OCI-LY1 (cell line): Measurements from ENCODE around the gene LGR5.

ENCODE experiments used
- H2AFZ ChIP-seq: fragments of 200-600 bp; sonication (generic), shearing (Covaris generic); 2 replicates; pipeline ENCODE4 v1.6.0; 2014; ENCODE audit warnings: antibody characterized with exemption, mild to moderate bottlenecking, low read length
- H3F3A ChIP-seq: fragments of 200-600 bp; sonication (generic), shearing (Covaris generic); 2 replicates; pipeline ENCODE4 v1.6.0; 2014; ENCODE audit warnings: mild to moderate bottlenecking, antibody characterized with exemption, low read length, moderate library complexity; ENCODE audit not compliant: insufficient read depth
- H3K27ac ChIP-seq: fragments of 200-600 bp; sonication (generic); 2 replicates; pipeline ENCODE4 v1.5.1; 2014; ENCODE audit warnings: low read length, mixed run types, mild to moderate bottlenecking, low read depth; ENCODE audit not compliant: poor library complexity, severe bottlenecking
- H3K27me3 ChIP-seq: fragments of 200-600 bp; sonication (generic); 2 replicates; pipeline ENCODE4 v1.6.0; 2014; ENCODE audit warnings: antibody characterized with exemption, mild to moderate bottlenecking, low read length, moderate library complexity; ENCODE audit not compliant: insufficient read depth
- H3K36me3 ChIP-seq: fragments of 200-600 bp; sonication (generic); 2 replicates; pipeline ENCODE4 v1.6.1; 2014; ENCODE audit warnings: mild to moderate bottlenecking, antibody characterized with exemption, low read length, moderate library complexity, mixed read lengths; ENCODE audit not compliant: insufficient read depth
- H3K4me1 ChIP-seq: fragments of 200-600 bp; sonication (generic); 2 replicates; pipeline ENCODE4 v1.5.1; 2014; ENCODE audit warnings: mild to moderate bottlenecking, low read length, moderate library complexity; ENCODE audit not compliant: insufficient read depth, severe bottlenecking
- H3K4me2 ChIP-seq: fragments of 200-600 bp; sonication (generic), shearing (Covaris generic); 2 replicates; pipeline ENCODE4 v1.6.1; 2014; ENCODE audit warnings: low read length
- H3K4me3 ChIP-seq: fragments of 200-600 bp; sonication (generic); 2 replicates; pipeline ENCODE4 v1.5.1; 2014; ENCODE audit warnings: low read length, low read depth, mild to moderate bottlenecking, mixed read lengths; ENCODE audit not compliant: poor library complexity, severe bottlenecking
- H3K79me2 ChIP-seq: fragments of 200-600 bp; shearing (Covaris generic); 2 replicates; pipeline ENCODE4 v1.6.1; 2016; ENCODE audit warnings: mixed run types, low read length, mixed read lengths; ENCODE audit not compliant: insufficient read depth
- H3K9ac ChIP-seq: fragments of 200-600 bp; sonication (generic), shearing (Covaris generic); 2 replicates; pipeline ENCODE4 v1.6.1; 2014; ENCODE audit warnings: mild to moderate bottlenecking, low read length, mixed read lengths
- H3K9me2 ChIP-seq: fragments of 200-600 bp; sonication (generic), shearing (Covaris generic); 2 replicates; pipeline ENCODE4 v1.6.1; 2014; ENCODE audit warnings: low read depth, mild to moderate bottlenecking, low read length, mixed read lengths
- H3K9me3 ChIP-seq: fragments of 200-600 bp; shearing (Covaris generic); 2 replicates; pipeline ENCODE4 v1.6.1; 2014; ENCODE audit warnings: low read length, mixed read lengths
- H4K20me1 ChIP-seq: fragments of 200-600 bp; sonication (generic), shearing (Covaris generic); 2 replicates; pipeline ENCODE4 v1.6.0; 2016; ENCODE audit warnings: mild to moderate bottlenecking, low read length; ENCODE audit not compliant: insufficient read depth
- CTCF ChIP-seq: fragments of 200-600 bp; sonication (generic), shearing (Covaris generic); IDR thresholded peaks from 2 replicates; pipeline ENCODE4 v1.5.1; 2017; ENCODE audit warnings: mild to moderate bottlenecking, antibody characterized with exemption, low read length, moderate library complexity, mixed read lengths
- EZH2 ChIP-seq: fragments of 200-600 bp; sonication (generic), shearing (Covaris generic); IDR thresholded peaks from 2 replicates; pipeline ENCODE4 v1.8.0; 2017; ENCODE audit warnings: borderline replicate concordance, mixed run types, mild to moderate bottlenecking, antibody characterized with exemption, low read length, moderate library complexity, mixed read lengths

The LGR5 gene

GRCh38 chr12:71524626-71525025, 85.0 kb downstream of the LGR5 start:
- no peak overlapping the region for H3K4me2 ChIP-seq
- H2AFZ ChIP-seq: no peak overlapping the region
- H3K4me3 ChIP-seq: no peak overlapping the region
- no peak overlapping the region for H3K27ac ChIP-seq
- no peaks in the 10 kb centered on the region for H3K9me3 ChIP-seq
- H4K20me1 ChIP-seq: no peaks in the 10 kb centered on the region
- H3K4me1 ChIP-seq: no peaks in the 10 kb centered on the region
- H3K36me3 ChIP-seq: no peaks in the 10 kb centered on the region
- no peak for TF ChIP-seq EZH2
- no peak for TF ChIP-seq CTCF
- H3K79me2 ChIP-seq: no peaks in the 10 kb centered on the region
- H3F3A ChIP-seq: no peaks in the 10 kb centered on the region
- H3K9ac ChIP-seq: no peak overlapping the region
- H3K27me3 ChIP-seq: no peaks in the 10 kb centered on the region
- no peaks in the 10 kb centered on the region for H3K9me2 ChIP-seq

- no peaks in the 10 kb centered on the region for H3K4me1 ChIP-seq
- no peaks in the 10 kb centered on the region for H3K9me2 ChIP-seq
- H4K20me1 ChIP-seq: no peaks in the 10 kb centered on the region
- no peaks in the 10 kb centered on the region for H3K27me3 ChIP-seq
- no peak overlapping the region for H3K9ac ChIP-seq
- no peak overlapping the region for H3K27ac ChIP-seq
- H3K36me3 ChIP-seq: no peaks in the 10 kb centered on the region
- no peaks in the 10 kb centered on the region for H3F3A ChIP-seq
- TF ChIP-seq CTCF: no peak
- no peak for TF ChIP-seq EZH2
- no peak overlapping the region for H3K4me3 ChIP-seq
- H3K79me2 ChIP-seq: no peaks in the 10 kb centered on the region
- H2AFZ ChIP-seq: no peak overlapping the region
- no peak overlapping the region for H3K4me2 ChIP-seq
- H3K9me3 ChIP-seq: no peaks in the 10 kb centered on the region
These were observed 94.1 kb downstream of the LGR5 start for GRCh38 chr12:71533703-71534102.

GRCh38 chr12:71536279-71536938, 96.8 kb downstream of the LGR5 start:
- H3K79me2 ChIP-seq: no peaks in the 10 kb centered on the region
- H3K9me3 ChIP-seq: no peaks in the 10 kb centered on the region
- H3K9me2 ChIP-seq: no peaks in the 10 kb centered on the region
- no peak overlapping the region for H3K4me3 ChIP-seq
- H3F3A ChIP-seq: no peaks in the 10 kb centered on the region
- H3K27me3 ChIP-seq: no peaks in the 10 kb centered on the region
- H2AFZ ChIP-seq: no peak overlapping the region
- H3K4me2 ChIP-seq: no peak overlapping the region
- no peak overlapping the region for H3K27ac ChIP-seq
- no peaks in the 10 kb centered on the region for H3K4me1 ChIP-seq
- no peaks in the 10 kb centered on the region for H3K36me3 ChIP-seq
- TF ChIP-seq CTCF: no peak
- no peak for TF ChIP-seq EZH2
- H4K20me1 ChIP-seq: no peaks in the 10 kb centered on the region
- H3K9ac ChIP-seq: no peak overlapping the region
